ENCODE data around the gene ARHGEF28.

Gene ARHGEF28

DNA sequence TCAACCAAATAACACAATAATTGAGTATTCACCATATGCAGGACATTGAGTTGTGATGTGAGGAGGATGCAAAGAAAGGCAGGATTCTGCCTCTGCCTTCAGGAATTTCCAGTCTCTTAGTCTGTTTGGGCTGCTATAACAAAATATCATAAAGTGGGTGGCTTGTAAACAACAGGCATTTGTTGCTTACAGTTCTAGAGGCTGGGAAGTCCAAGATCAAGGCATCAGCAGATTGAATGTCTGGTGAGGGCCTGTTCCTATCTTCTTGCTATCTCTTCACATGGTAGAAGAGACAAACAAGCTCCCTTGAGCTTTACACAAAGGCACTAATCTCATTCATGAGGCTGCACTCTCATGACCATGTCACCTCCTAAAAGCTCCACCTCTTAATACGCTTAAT is 360.7 kb downstream of the ARHGEF28 start:
- no peak for DNase-seq (ENCODE audit: low read depth in 1 of 2, low spot score in 1 of 2)

DNA sequence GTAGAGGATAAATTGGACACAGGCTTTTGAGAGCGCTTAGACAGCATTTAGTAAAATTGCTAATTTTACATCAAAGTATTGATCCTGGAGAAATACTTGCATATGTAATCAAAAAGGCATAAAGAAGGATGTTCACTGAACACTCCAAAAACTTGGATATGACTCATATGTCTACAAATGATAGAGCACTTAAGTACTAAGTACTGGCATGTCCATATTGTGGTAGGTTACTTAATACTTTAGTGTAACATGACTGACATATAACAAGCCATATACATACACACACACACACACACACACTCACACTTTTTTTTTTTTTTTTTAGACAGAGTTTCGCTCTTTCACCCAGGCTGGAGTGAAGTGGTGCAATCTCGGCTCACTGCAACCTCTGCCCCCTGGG is 361.9 kb downstream of the ARHGEF28 start:
- no peak for DNase-seq (ENCODE audit: low read depth in 1 of 2, low spot score in 1 of 2)

DNA sequence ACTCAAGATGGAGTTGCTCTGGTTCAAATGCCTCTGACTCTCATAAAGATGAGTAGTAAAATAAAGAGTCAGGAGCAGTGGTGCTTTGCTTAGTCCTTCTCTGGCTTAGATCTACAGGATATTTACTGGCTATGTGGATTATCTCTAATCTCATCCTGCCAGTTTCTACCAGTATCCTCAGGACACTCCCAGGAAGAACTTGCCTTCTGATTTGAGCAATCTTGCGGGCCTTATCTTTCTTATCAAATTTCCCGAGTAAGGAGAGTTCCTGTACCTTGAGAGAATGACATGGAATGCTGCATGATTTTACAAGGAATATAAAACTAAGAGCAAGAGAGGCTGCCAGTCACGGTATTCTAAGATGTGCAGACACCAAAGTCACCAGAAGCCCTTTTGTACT is 364.0 kb downstream of the ARHGEF28 start:
- DNase-seq (ENCODE audit: low read depth in 1 of 2, low spot score in 1 of 2), result no peak
